ENCODE measurements around the gene UTS2R.

GRCh38 chr17:82339634-82340580 lies 31.7 kb upstream of the UTS2R start:
- no peak for TF ChIP-seq ZNF274 (IDR thresholded peaks at IDR 0.05; ENCODE audit: low read depth, low read length)
- TF ChIP-seq YY1 (IDR thresholded peaks at IDR 0.05; ENCODE audit: insufficient read depth, insufficient read length): no peak

Data from NT2/D1 (cell line).